Naive thymus-derived CD8-positive, alpha-beta T cell (primary cell): ENCODE results near the gene CLUH. TPM values are rescaled to one million over a fixed set of nuclear protein-coding genes. Genes with fewer than 3 reads are reported as not detected.
"Not testable (repeated sequence)": the region's sequence is repeated elsewhere in the genome, so short reads cannot be mapped to it uniquely, and the experiment has no call there.

Experiments used
- ATAC-seq, 2 donors: fragments of 150-1000 bp; cut with Tn5 transposase in 1 of 2; sonication (Bioruptor Pico), chemical (Tn5 transposase) in 1 of 2; 1 replicate in 1 of 2; 2 replicates in 1 of 2; pipeline ENCODE4 v1.10.0; 2021; ENCODE audit warnings: mild to moderate bottlenecking in 2 of 2, moderate library complexity in 2 of 2
- POLR2A ChIA-PET: fragments of 350-600 bp; sonication (Branson Sonifier 250); formaldehyde crosslinking; loops from one replicate; lab custom pipeline; 2021; ENCODE audit warnings: antibody characterized with exemption; lab: Charles Lee
- DNase-seq, 10 donors: peaks; one replicate each; pipeline versions ENCODE4 v3.0.0 to v3.0.0-alpha.2; 2020 to 2022
- H3K27ac Mint-ChIP-seq, 10 donors: one replicate each; pipeline ENCODE4 v1.8.0; 2020 to 2022; ENCODE audit warnings: mild to moderate bottlenecking in 10 of 10, mixed read lengths in 10 of 10, moderate library complexity in 4 of 10, inconsistent platforms in 1 of 10
- H3K27me3 Mint-ChIP-seq, 5 donors: one replicate each; pipeline ENCODE4 v1.8.0; 2021 to 2022; ENCODE audit warnings: mixed read lengths in 5 of 5
- H3K36me3 Mint-ChIP-seq, 3 donors: one replicate each; pipeline ENCODE4 v1.8.0; 2020 to 2022; ENCODE audit warnings: mixed read lengths in 3 of 3, mild to moderate bottlenecking in 2 of 3, inconsistent platforms in 1 of 3
- H3K4me1 Mint-ChIP-seq, 4 donors: one replicate each; pipeline ENCODE4 v1.8.0; 2021 to 2022; ENCODE audit warnings: mixed read lengths in 4 of 4
- H3K4me3 Mint-ChIP-seq, 10 donors: one replicate each; pipeline ENCODE4 v1.8.0; 2020 to 2022; ENCODE audit warnings: mild to moderate bottlenecking in 10 of 10, mixed read lengths in 10 of 10, moderate library complexity in 6 of 10, inconsistent platforms in 1 of 10
- H3K9me3 Mint-ChIP-seq, 9 donors: one replicate each; pipeline ENCODE4 v1.8.0; 2020 to 2022; ENCODE audit warnings: mixed read lengths in 9 of 9, mild to moderate bottlenecking in 3 of 9, inconsistent platforms in 1 of 9, moderate library complexity in 1 of 9
- microRNA-seq: library from miRNA; unstranded; fragments of <30 nt; microRNA quantifications from one replicate; pipeline ENCODE4 v1.2.0, GENCODE V29; 2022; ENCODE audit warnings: borderline microRNAs expressed
- polyA plus RNA-seq, 3 donors: library from polyadenylated mRNA; unstranded; fragments of 300-500 nt; fragmentation: Illumina TruSeq; gene quantifications; one replicate each; pipeline ENCODE4 v1.2.3, GENCODE V29; 2021
- total RNA-seq, 8 experiments: library from RNA in 2 of 8; stranded (reverse) in 2 of 8; gene quantifications; one replicate each; pipeline ENCODE4 v1.2.3 and lab custom pipeline; 2021 to 2026

CLUH gene
- total and polyA plus RNA-seq, 5 experiments from 2014 or later, result 8.2 to 57.1 (median 15.3) TPM

GRCh38 chr17:2656283-2656682 is 55.3 kb downstream of the CLUH start:
- peaks cover 0 to 4% (median 0%) of the 10 kb centered on the region in 9 donors for H3K9me3 Mint-ChIP-seq
- peak overlapping the region in 3 of 10 donors; percentile 15 to 83 (median 64) for H3K27ac Mint-ChIP-seq
- POLR2A ChIA-PET, result no interaction called here
- ATAC-seq, result no peak
- DNase-seq, result no peak
- H3K27me3 Mint-ChIP-seq, result no peaks in the 10 kb centered on the region
- H3K4me3 Mint-ChIP-seq, result peak overlapping the region in 1 of 10 donors; percentile 8
- peaks cover 19 to 63% (median 48%) of the 10 kb centered on the region in 4 donors for H3K4me1 Mint-ChIP-seq
- peaks cover 4 to 51% (median 18%) of the 10 kb centered on the region in 3 donors for H3K36me3 Mint-ChIP-seq

- H3K4me1 Mint-ChIP-seq, result peaks cover 14 to 58% (median 40%) of the 10 kb centered on the region in 4 donors
Measured at GRCh38 chr17:2655546-2655945, 56.0 kb downstream of the CLUH start.

GRCh38 chr17:2652911-2653310 is 58.7 kb downstream of the CLUH start:
- H3K4me3 Mint-ChIP-seq, H3K9me3 Mint-ChIP-seq, POLR2A ChIA-PET, DNase-seq, H3K27me3 Mint-ChIP-seq, ATAC-seq: not testable (repeated sequence)
- Mint-ChIP-seq H3K4me1 (peaks cover 14 to 39% (median 29%) of the 10 kb centered on the region in 4 donors), H3K27ac (peak overlapping the region in 2 of 10 donors; percentile 60 to 73), H3K36me3 (peaks cover 4 to 45% (median 20%) of the 10 kb centered on the region in 3 donors)

More at GRCh38 chr17:2655546-2655945, 56.0 kb downstream of the CLUH start:
- H3K36me3 Mint-ChIP-seq, result peaks cover 4 to 51% (median 22%) of the 10 kb centered on the region in 3 donors
- H3K9me3 Mint-ChIP-seq, result peaks cover 0 to 4% (median 0%) of the 10 kb centered on the region in 9 donors
- ATAC-seq (peak; percentile 51 to 78), DNase-seq (peak in 4 of 10 donors; percentile 2 to 33 (median 16))
- peak overlapping the region; percentile 25 to 90 (median 75) for H3K27ac Mint-ChIP-seq
- no peaks in the 10 kb centered on the region for H3K27me3 Mint-ChIP-seq
- POLR2A ChIA-PET, result interaction anchor here (0.8 kb wide), 1 partner anchor 61 kb away, joined by 3 read pairs; no protein-coding TSS in a partner anchor
- peak overlapping the region in 5 of 10 donors; percentile 19 to 49 (median 24) for H3K4me3 Mint-ChIP-seq

- DNase-seq, result no peak
- Mint-ChIP-seq H3K4me3 (no peak overlapping the region), H3K9me3 (peaks cover 0 to 4% (median 0%) of the 10 kb centered on the region in 9 donors), H3K27ac (peak overlapping the region in 3 of 10 donors; percentile 27 to 55 (median 35)), H3K27me3 (no peaks in the 10 kb centered on the region), H3K36me3 (peaks cover 4 to 39% (median 20%) of the 10 kb centered on the region in 3 donors), H3K4me1 (peaks cover 0 to 11% (median 6%) of the 10 kb centered on the region in 4 donors)
- no peak for ATAC-seq
- POLR2A ChIA-PET, result no interaction called here
Measured at GRCh38 chr17:2649191-2649590, 62.4 kb downstream of the CLUH start.

GRCh38 chr17:2647957-2648356 is 63.6 kb downstream of the CLUH start:
- Mint-ChIP-seq H3K4me1 (peaks cover 4 to 7% (median 5%) of the 10 kb centered on the region in 4 donors), H3K36me3 (peaks cover 4 to 48% (median 19%) of the 10 kb centered on the region in 3 donors)
- no peak for ATAC-seq

GRCh38 chr17:2644971-2645370 is 66.6 kb downstream of the CLUH start:
- H3K4me3 Mint-ChIP-seq, result no peak overlapping the region
- ATAC-seq (no peak), DNase-seq (no peak)
- no peaks in the 10 kb centered on the region for H3K27me3 Mint-ChIP-seq
- H3K4me1 Mint-ChIP-seq, result peaks cover 5 to 28% (median 13%) of the 10 kb centered on the region in 4 donors
- peak overlapping the region in 5 of 10 donors; percentile 4 to 43 (median 17) for H3K27ac Mint-ChIP-seq
- peaks cover 0 to 56% (median 7%) of the 10 kb centered on the region in 3 donors for H3K36me3 Mint-ChIP-seq
- H3K9me3 Mint-ChIP-seq, result no peaks in the 10 kb centered on the region
- POLR2A ChIA-PET, result no interaction called here

More at GRCh38 chr17:2647957-2648356, 63.6 kb downstream of the CLUH start:
- POLR2A ChIA-PET, result no interaction called here
- peak overlapping the region in 1 of 10 donors; percentile 52 for H3K27ac Mint-ChIP-seq
- no peak overlapping the region for H3K4me3 Mint-ChIP-seq
- DNase-seq, result no peak
- no peaks in the 10 kb centered on the region for H3K27me3 Mint-ChIP-seq
- peaks cover 0 to 4% (median 0%) of the 10 kb centered on the region in 9 donors for H3K9me3 Mint-ChIP-seq

Small RNAs within 50 kb of the gene (microRNA-seq; reads per million reads assigned to microRNA genes)
- gene MIR1253 (not detected), gene MIR6776 (not detected)

Other genes with a start within 250 kb of the CLUH start
- 10 to 100 TPM; 63.9 to 67.2 TPM for gene METTL16, start 199.9 kb downstream of the CLUH start, total RNA-seq
- gene METTL16, start 199.9 kb downstream of the CLUH start, polyA plus RNA-seq, result 10 to 100 TPM; 18.7 to 35.1 (median 24.1) TPM
- gene PAFAH1B1, start 118.1 kb downstream of the CLUH start, total RNA-seq, result 100 to 1,000 TPM; 153 to 170 TPM
- 10 to 100 TPM; 10.5 to 12.5 (median 11.3) TPM for gene PAFAH1B1, start 118.1 kb downstream of the CLUH start, polyA plus RNA-seq
- gene CCDC92B, start 37.9 kb upstream of the CLUH start, total RNA-seq, result under 1 TPM; 0.16 to 0.30 TPM
- gene CCDC92B, start 37.9 kb upstream of the CLUH start, polyA plus RNA-seq, result not detected
- gene RAP1GAP2, start 84.7 kb upstream of the CLUH start, total RNA-seq, result 1 to 10 TPM in 1 of 2 experiments, under 1 TPM in 1; 0.44 to 1.3 TPM
- gene RAP1GAP2, start 84.7 kb upstream of the CLUH start, polyA plus RNA-seq, result 1 to 10 TPM in 2 of 3 donors, under 1 TPM in 1; 0.78 to 1.6 (median 1.4) TPM